ENCODE measurements around the gene FLNC. TPM values are rescaled to one million over a fixed set of nuclear protein-coding genes. Genes with fewer than 3 reads are reported as not detected.

Gene FLNC
- total RNA-seq, 1 experiment from 2014 or later: 0.42 TPM

DNA sequence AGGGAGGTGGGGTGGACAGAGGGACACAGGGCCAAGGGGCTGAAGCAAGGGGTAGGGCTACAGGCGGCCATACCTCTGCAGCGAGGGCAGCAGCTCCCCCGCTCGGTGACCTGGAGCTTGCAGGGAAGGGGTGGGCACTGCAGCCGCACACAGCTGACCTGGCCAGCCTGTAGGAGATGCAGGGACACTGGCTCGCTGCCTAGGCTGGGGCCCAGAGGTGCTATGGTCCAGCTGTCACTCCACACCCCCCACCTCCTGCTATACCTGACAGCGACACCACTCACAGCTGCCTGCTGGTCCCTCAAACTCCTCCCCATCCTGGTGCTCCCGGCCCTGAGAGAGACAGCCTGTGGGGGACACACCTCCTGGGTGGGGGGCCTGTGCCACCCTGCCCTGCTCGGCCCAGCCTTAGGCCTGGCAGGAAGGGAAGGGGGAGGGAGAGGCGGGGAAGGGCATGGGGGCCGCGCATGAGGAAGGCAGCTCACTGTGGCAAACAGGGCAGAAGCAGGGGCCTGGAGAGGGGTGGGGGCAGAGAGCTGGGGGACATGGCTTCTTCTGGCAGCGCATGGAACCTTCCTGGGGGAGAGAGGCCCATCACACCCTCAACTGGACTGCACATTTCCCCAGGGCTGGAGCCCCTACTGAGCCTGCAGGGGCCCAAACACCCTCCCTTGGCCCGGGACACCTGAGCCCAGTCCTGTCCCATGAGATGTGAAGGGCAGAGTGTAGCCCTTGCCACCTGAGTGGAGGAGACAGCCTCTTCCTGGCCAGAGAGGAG, 56.4 kb downstream of the FLNC start:
- peaks cover 29% of the 10 kb centered on the region for H3K36me3 Mint-ChIP-seq (ENCODE audit: insufficient read depth, unreplicated experiment)

DNA sequence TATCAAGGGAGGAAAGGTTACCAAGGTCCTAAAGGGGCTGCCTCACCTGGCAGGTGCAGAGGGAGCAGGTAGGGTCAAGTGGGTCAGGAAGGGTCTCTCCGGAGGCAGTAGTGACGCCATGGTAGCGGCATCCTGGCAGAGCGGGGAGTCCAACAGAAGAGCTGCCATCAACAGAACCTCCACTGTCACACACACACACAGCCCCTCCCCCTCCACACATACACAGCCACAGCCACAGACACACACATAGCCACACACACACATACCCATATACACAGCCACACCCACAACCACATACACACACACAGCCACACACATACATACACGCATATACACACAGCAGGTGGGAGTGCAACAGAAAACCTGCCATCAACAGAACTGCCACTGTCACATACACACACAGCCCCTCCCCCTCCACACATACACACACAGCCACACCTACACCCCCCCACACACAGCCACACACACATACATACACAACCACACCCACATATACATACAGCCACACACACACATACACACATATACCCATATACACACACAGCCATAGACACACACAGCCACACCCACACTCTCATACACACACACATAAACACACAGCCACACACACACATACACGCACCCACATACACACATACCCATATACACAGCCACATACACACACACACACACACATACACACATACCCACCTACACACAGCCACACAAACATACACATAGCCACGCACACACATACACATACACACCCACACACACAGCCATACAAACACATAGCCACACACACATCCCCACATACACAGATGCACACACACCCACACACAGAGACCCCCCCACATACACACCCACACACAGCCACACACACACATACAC, 57.2 kb downstream of the FLNC start:
- intact Hi-C loops (cut with micrococcal nuclease; ENCODE audit: unreplicated experiment): no loop called here

More for the DNA sequence above, 56.4 kb downstream of the FLNC start:
- TF ChIP-seq, protein P1, sequence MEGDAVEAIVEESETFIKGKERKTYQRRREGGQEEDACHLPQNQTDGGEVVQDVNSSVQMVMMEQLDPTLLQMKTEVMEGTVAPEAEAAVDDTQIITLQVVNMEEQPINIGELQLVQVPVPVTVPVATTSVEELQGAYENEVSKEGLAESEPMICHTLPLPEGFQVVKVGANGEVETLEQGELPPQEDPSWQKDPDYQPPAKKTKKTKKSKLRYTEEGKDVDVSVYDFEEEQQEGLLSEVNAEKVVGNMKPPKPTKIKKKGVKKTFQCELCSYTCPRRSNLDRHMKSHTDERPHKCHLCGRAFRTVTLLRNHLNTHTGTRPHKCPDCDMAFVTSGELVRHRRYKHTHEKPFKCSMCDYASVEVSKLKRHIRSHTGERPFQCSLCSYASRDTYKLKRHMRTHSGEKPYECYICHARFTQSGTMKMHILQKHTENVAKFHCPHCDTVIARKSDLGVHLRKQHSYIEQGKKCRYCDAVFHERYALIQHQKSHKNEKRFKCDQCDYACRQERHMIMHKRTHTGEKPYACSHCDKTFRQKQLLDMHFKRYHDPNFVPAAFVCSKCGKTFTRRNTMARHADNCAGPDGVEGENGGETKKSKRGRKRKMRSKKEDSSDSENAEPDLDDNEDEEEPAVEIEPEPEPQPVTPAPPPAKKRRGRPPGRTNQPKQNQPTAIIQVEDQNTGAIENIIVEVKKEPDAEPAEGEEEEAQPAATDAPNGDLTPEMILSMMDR (IDR thresholded peaks at IDR 0.05; ENCODE audit: unreplicated experiment): no peak
- Mint-ChIP-seq H3K4me3 (ENCODE audit: low read depth, unreplicated experiment) (no peak overlapping the region), H3K27ac (ENCODE audit: unreplicated experiment) (no peak overlapping the region), H3K9me3 (ENCODE audit: low read depth, unreplicated experiment) (no peaks in the 10 kb centered on the region), H3K27me3 (ENCODE audit: unreplicated experiment) (no peaks in the 10 kb centered on the region), H3K4me1 (ENCODE audit: low read depth, unreplicated experiment) (peaks cover 6% of the 10 kb centered on the region)
- no peak for DNase-seq
- CTCF ChIA-PET: interaction anchor here (0.5 to 0.6 kb wide), 3 partner anchors 17 to 849 kb away, joined by 3 to 6 read pairs (median 3); no protein-coding TSS in a partner anchor
- intact Hi-C loops (cut with micrococcal nuclease; ENCODE audit: unreplicated experiment): no loop called here
- no TSS peak for BruUV-seq (replicated peaks)

DNA sequence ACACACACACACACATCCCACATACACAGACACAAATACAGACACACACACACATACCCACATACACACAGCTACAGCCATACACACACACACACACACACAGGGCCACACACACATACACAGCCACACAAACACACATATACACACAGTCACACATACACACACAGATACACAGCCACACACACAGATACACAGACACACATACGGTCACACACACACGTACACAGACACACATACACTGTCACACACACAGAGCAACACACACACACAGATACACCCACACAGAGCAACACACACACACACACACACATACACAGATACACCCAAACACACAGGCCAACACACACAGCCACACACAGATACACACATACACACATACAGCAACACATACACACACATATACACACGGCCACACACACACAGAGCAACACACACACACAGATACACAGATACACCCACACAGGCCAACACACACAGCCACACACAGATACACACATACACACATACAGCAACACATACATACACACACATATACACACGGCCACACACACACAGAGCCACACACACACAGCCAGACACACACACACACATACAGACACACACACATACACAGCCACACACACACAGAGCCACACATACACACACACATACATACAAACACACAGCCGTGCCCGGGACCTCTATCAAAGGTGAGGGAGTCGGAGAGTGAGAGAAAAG, 58.0 kb downstream of the FLNC start:
- CTCF ChIA-PET: interaction anchor here (0.6 kb wide), 1 partner anchor 465 kb away, joined by 4 read pairs; no protein-coding TSS in a partner anchor
- no peaks in the 10 kb centered on the region for H3K27me3 Mint-ChIP-seq (ENCODE audit: unreplicated experiment)
- peaks cover 17% of the 10 kb centered on the region for H3K4me1 Mint-ChIP-seq (ENCODE audit: low read depth, unreplicated experiment)
- H3K4me3 Mint-ChIP-seq (ENCODE audit: low read depth, unreplicated experiment): no peak overlapping the region
- no peak for DNase-seq
- peaks cover 44% of the 10 kb centered on the region for H3K36me3 Mint-ChIP-seq (ENCODE audit: insufficient read depth, unreplicated experiment)
- no TSS peak for BruUV-seq (replicated peaks)
- intact Hi-C loops (cut with micrococcal nuclease; ENCODE audit: unreplicated experiment): no loop called here
- H3K27ac Mint-ChIP-seq (ENCODE audit: unreplicated experiment): no peak overlapping the region
- no peaks in the 10 kb centered on the region for H3K9me3 Mint-ChIP-seq (ENCODE audit: low read depth, unreplicated experiment)
- TF ChIP-seq, protein P1 (IDR thresholded peaks at IDR 0.05; ENCODE audit: unreplicated experiment): no peak

More for the DNA sequence above, 57.2 kb downstream of the FLNC start:
- Mint-ChIP-seq H3K27me3 (ENCODE audit: unreplicated experiment) (no peaks in the 10 kb centered on the region), H3K36me3 (ENCODE audit: insufficient read depth, unreplicated experiment) (peaks cover 36% of the 10 kb centered on the region), H3K27ac (ENCODE audit: unreplicated experiment) (no peak overlapping the region), H3K4me1 (ENCODE audit: low read depth, unreplicated experiment) (peaks cover 9% of the 10 kb centered on the region), H3K9me3 (ENCODE audit: low read depth, unreplicated experiment) (no peaks in the 10 kb centered on the region), H3K4me3 (ENCODE audit: low read depth, unreplicated experiment) (no peak overlapping the region)
- TF ChIP-seq, protein P1 (IDR thresholded peaks at IDR 0.05; ENCODE audit: unreplicated experiment): no peak
- no peak for DNase-seq
- CTCF ChIA-PET: interaction anchor here (0.5 kb wide), 1 partner anchor 115 kb away, joined by 3 read pairs; no protein-coding TSS in a partner anchor
- no TSS peak for BruUV-seq (replicated peaks)

DNA sequence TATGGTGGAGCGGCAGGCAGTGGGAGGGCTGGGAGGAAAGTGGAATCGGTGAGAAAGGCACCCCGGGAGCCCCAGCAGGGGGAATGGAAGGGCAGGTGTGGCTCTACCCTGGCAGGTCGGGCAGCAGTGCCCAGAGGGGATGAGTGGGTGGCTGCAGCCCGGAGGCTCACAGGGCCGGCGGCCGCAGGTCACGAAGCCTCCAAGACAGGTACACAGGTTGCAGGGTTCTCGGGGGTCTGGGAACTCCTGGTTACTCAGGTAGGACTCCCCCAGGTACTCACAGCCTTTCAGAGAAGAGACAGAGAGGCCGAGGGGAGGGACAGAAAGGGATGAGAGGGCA, 58.5 kb downstream of the FLNC start:
- Mint-ChIP-seq H3K4me3 (ENCODE audit: low read depth, unreplicated experiment) (no peak overlapping the region), H3K27ac (ENCODE audit: unreplicated experiment) (no peak overlapping the region), H3K27me3 (ENCODE audit: unreplicated experiment) (no peaks in the 10 kb centered on the region), H3K9me3 (ENCODE audit: low read depth, unreplicated experiment) (no peaks in the 10 kb centered on the region), H3K36me3 (ENCODE audit: insufficient read depth, unreplicated experiment) (peaks cover 50% of the 10 kb centered on the region), H3K4me1 (ENCODE audit: low read depth, unreplicated experiment) (peaks cover 21% of the 10 kb centered on the region)
- no TSS peak for BruUV-seq (replicated peaks)
- intact Hi-C loops (cut with micrococcal nuclease; ENCODE audit: unreplicated experiment): no loop called here
- DNase-seq: no peak
- TF ChIP-seq, protein P1 (IDR thresholded peaks at IDR 0.05; ENCODE audit: unreplicated experiment): no peak
- CTCF ChIA-PET: interaction anchor here (0.6 kb wide), 1 partner anchor 466 kb away, joined by 4 read pairs; no protein-coding TSS in a partner anchor
